Measurements from ENCODE around the gene DRG2.

- no peak for TF ChIP-seq CTCF (IDR thresholded peaks at IDR 0.05)
- no peak for TF ChIP-seq POLR2A (IDR thresholded peaks at IDR 0.05)
Measured at GRCh38 chr17:18056214-18056613, 31.5 kb upstream of the DRG2 start.
